GM12878 (cell line): ENCODE results near the gene CDK11A. TPM values are rescaled to one million over a fixed set of nuclear protein-coding genes. Genes with fewer than 3 reads are reported as not detected.
A peak's percentile ranks its signal among the peaks of the same experiment; 100 is the strongest.

Experiments
- ATAC-seq: fragments of 200-7000 bp; cut with Tn5 transposase; 3 replicates; pipeline ENCODE4 v1.9.1; 2020; ENCODE audit warnings: mild to moderate bottlenecking, moderate library complexity
- BruUV-seq: library from RNA; stranded (reverse); fragments of 400-500 nt; replicated peaks from 2 replicates; lab custom pipeline; 2021; lab: Mats Ljungman, UMichigan
- CTCF ChIA-PET: fragments of 300-600 bp; sonication (Branson Sonifier 250); formaldehyde crosslinking; extraction: SDS; loops from one replicate; lab custom pipeline; 2021; ENCODE audit warnings: inconsistent platforms; lab: Yijun Ruan, JAX
- POLR2A ChIA-PET: fragments of 350-600 bp; formaldehyde crosslinking; extraction: SDS; loops from one replicate; lab custom pipeline; 2021; ENCODE audit warnings: inconsistent platforms; lab: Charles Lee
- RAD21 ChIA-PET: fragments of 300-600 bp; sonication (Branson Sonifier 250); formaldehyde crosslinking; loops from one replicate; lab custom pipeline; 2023; ENCODE audit warnings: antibody characterized with exemption; ENCODE audit not compliant: unreplicated experiment; lab: Charles Lee
- SMC1A ChIA-PET: fragments of 300-600 bp; sonication (Branson Sonifier 250); formaldehyde crosslinking; loops from one replicate; lab custom pipeline; 2023; ENCODE audit not compliant: unreplicated experiment, uncharacterized antibody; lab: Charles Lee
- DNase-seq: peaks from one replicate; pipeline ENCODE4 v3.0.0-alpha.2; 2011; ENCODE audit warnings: low read depth, low spot score
- FAIRE-seq: peaks from 3 replicates; lab custom pipeline; 2011; peaks lifted over from hg19 to GRCh38; lab: Jason Lieb, UNC
- H2AFZ ChIP-seq: 2 replicates; pipeline ENCODE4 v1.6.0; 2011; ENCODE audit warnings: low read depth, low read length, control low read depth; ENCODE audit not compliant: control insufficient read depth
- H3K27ac ChIP-seq: 2 replicates; pipeline ENCODE4 v1.5.1; 2011; ENCODE audit warnings: control low read depth; ENCODE audit not compliant: control insufficient read depth, insufficient read depth
- H3K27me3 ChIP-seq, 2 experiments: replicated peaks in 1 of 2; 2 replicates each; pipeline versions ENCODE4 v1.6.0 to v1.6.1; 2011; ENCODE audit warnings: low read length in 1 of 2; ENCODE audit not compliant: control insufficient read depth in 2 of 2, insufficient read depth in 2 of 2
- H3K36me3 ChIP-seq, 2 experiments: 2 replicates each; pipeline ENCODE4 v1.5.1; 2011; ENCODE audit warnings: low read length in 1 of 2; ENCODE audit not compliant: control insufficient read depth in 2 of 2, insufficient read depth in 2 of 2
- H3K4me1 ChIP-seq: 2 replicates; pipeline ENCODE4 v1.6.1; 2011; ENCODE audit warnings: mild to moderate bottlenecking, low read length, moderate library complexity, mixed read lengths; ENCODE audit not compliant: control insufficient read depth, insufficient read depth
- H3K4me2 ChIP-seq: 2 replicates; pipeline ENCODE4 v1.6.0; 2011; ENCODE audit warnings: control low read depth; ENCODE audit not compliant: control insufficient read depth, insufficient read depth
- H3K4me3 ChIP-seq: fragments of 200-600 bp; sonication (generic); 2 replicates; pipeline ENCODE4 v1.5.1; 2016
- H3K79me2 ChIP-seq: 2 replicates; pipeline ENCODE4 v1.6.0; 2011; ENCODE audit warnings: low read length; ENCODE audit not compliant: control insufficient read depth, insufficient read depth
- H3K9ac ChIP-seq: 2 replicates; pipeline ENCODE4 v1.8.0; 2011; ENCODE audit warnings: low read length, control low read depth, mixed read lengths; ENCODE audit not compliant: control insufficient read depth, insufficient read depth
- H3K9me3 ChIP-seq: replicated peaks from 3 replicates; pipeline ENCODE4 v1.5.1; 2011; ENCODE audit warnings: mild to moderate bottlenecking, low read length; ENCODE audit not compliant: control insufficient read depth, insufficient read depth
- H4K20me1 ChIP-seq: 2 replicates; pipeline ENCODE4 v1.6.0; 2011; ENCODE audit not compliant: control insufficient read depth, insufficient read depth
- BRCA1 ChIP-seq: IDR thresholded peaks from 2 replicates; pipeline ENCODE4 v1.6.1; 2011; ENCODE audit warnings: low read depth, low read length, improper control_type of control experiment
- CREM ChIP-seq: IDR thresholded peaks from 2 replicates; pipeline ENCODE4 v1.6.1; 2014; ENCODE audit warnings: antibody characterized with exemption, low read depth
- ETV6 ChIP-seq, 2 experiments: fragments of 450-650 bp in 1 of 2; IDR thresholded peaks in 1 of 2; conservative IDR thresholded peaks in 1 of 2; 2 replicates each; pipeline ENCODE4 v1.6.1; 2014; ENCODE audit warnings: antibody characterized with exemption in 1 of 2, borderline replicate concordance in 1 of 2, low read depth in 1 of 2, mild to moderate bottlenecking in 1 of 2, moderate library complexity in 1 of 2
- IKZF1 ChIP-seq: fragments of 450-650 bp; conservative IDR thresholded peaks from 2 replicates; pipeline ENCODE4 v1.6.1; 2017; ENCODE audit warnings: antibody characterized with exemption, mild to moderate bottlenecking
- JUNB ChIP-seq: IDR thresholded peaks from 2 replicates; pipeline ENCODE4 v1.6.1; 2016; ENCODE audit warnings: antibody characterized with exemption, mild to moderate bottlenecking
- MYC ChIP-seq: IDR thresholded peaks from 2 replicates; pipeline ENCODE4 v1.6.1; 2011; ENCODE audit warnings: mild to moderate bottlenecking, low read length, moderate library complexity, inconsistent platforms; ENCODE audit not compliant: insufficient read depth, insufficient replicate concordance, insufficient read length, severe bottlenecking
- NFIC ChIP-seq: IDR thresholded peaks from 2 replicates; pipeline ENCODE4 v1.6.1; 2012; ENCODE audit warnings: low read depth, mild to moderate bottlenecking, inconsistent platforms, low read length, moderate library complexity
- PAX5 ChIP-seq: IDR thresholded peaks from 2 replicates; pipeline ENCODE4 v1.6.1; 2011; ENCODE audit warnings: low read depth, low read length, borderline replicate concordance
- POLR2A ChIP-seq: IDR thresholded peaks from 2 replicates; pipeline ENCODE4 v1.6.1; 2011; ENCODE audit warnings: low read depth, mild to moderate bottlenecking, low read length
- POU2F2 ChIP-seq: IDR thresholded peaks from 3 replicates; pipeline ENCODE4 v1.6.1; 2011; ENCODE audit warnings: low read depth, mild to moderate bottlenecking, low read length, borderline replicate concordance
- STAT3 ChIP-seq: IDR thresholded peaks from 2 replicates; pipeline ENCODE4 v1.6.1; 2011; ENCODE audit warnings: low read depth, low read length, improper control_type of control experiment
- TAF1 ChIP-seq: IDR thresholded peaks from 2 replicates; pipeline ENCODE4 v1.6.1; 2011; ENCODE audit warnings: mild to moderate bottlenecking, low read depth, low read length, borderline replicate concordance
- TCF12 ChIP-seq: IDR thresholded peaks from 2 replicates; pipeline ENCODE4 v1.6.1; 2011; ENCODE audit warnings: low read depth, mild to moderate bottlenecking, low read length
- WGBS: methylation state at CpG from one replicate; pipeline ENCODE4 v1.1.6; 2016; ENCODE audit warnings: low lambda C conversion rate; ENCODE audit not compliant: insufficient replicate concordance, insufficient coverage; ENCODE audit errors: missing lambda C conversion rate; 5-methylcytosine and 5-hydroxymethylcytosine counted together
- in situ Hi-C: fragments of 300-500 bp; cut with MboI; formaldehyde crosslinking; loops from 9 replicates; pipeline ENCODE4 v1.14.3; 2018; ENCODE audit warnings: mixed read lengths
- intact Hi-C: fragments of 100-400 bp; cut with micrococcal nuclease; formaldehyde crosslinking; loops from one replicate; pipeline ENCODE4 v1.14.2; 2022; ENCODE audit not compliant: unreplicated experiment
- polyA plus RNA-seq, 11 experiments: library from polyadenylated mRNA; depleted of rRNA in 4 of 11; unstranded in 6 of 11; stranded (reverse) in 5 of 11; fragments of >200 nt; fragmentation: Nextera tagmentation in 4 of 11; fragmentation: Illumina TruSeq in 1 of 11; extraction: Ambion mirVana in 4 of 11; extraction: Trizol in 1 of 11; gene quantifications; 1 replicate in 1 of 11; 2 replicates in 10 of 11; pipeline versions ENCODE4 v1.2.1 to v1.2.3, GENCODE V29; 2011 to 2016; ENCODE audit warnings: inconsistent platforms in 2 of 11, missing spikeins in 2 of 11, low read depth in 1 of 11
- total RNA-seq, 4 experiments: library from RNA; depleted of rRNA in 3 of 4; stranded (reverse); fragments of >200 nt in 3 of 4; fragmentation: Illumina TruSeq in 1 of 4; extraction: Trizol in 1 of 4; gene quantifications; 2 replicates each; pipeline versions ENCODE4 v1.2.1 to v1.2.3, GENCODE V29; 2013 to 2021
- TF ChIP-seq, protein P1 (sequence below): fragments of 450-650 bp; formaldehyde crosslinking; IDR thresholded peaks from 2 replicates; pipeline ENCODE4 v1.4.0; 2020; ENCODE audit warnings: mild to moderate bottlenecking, moderate library complexity

The CDK11A gene
- total and polyA plus RNA-seq, 10 of the 15 experiments (the other 5 are each of a cell fraction or from before 2014, with no cell fraction given): 5.1 to 46.0 (median 25.9) TPM

DNA sequence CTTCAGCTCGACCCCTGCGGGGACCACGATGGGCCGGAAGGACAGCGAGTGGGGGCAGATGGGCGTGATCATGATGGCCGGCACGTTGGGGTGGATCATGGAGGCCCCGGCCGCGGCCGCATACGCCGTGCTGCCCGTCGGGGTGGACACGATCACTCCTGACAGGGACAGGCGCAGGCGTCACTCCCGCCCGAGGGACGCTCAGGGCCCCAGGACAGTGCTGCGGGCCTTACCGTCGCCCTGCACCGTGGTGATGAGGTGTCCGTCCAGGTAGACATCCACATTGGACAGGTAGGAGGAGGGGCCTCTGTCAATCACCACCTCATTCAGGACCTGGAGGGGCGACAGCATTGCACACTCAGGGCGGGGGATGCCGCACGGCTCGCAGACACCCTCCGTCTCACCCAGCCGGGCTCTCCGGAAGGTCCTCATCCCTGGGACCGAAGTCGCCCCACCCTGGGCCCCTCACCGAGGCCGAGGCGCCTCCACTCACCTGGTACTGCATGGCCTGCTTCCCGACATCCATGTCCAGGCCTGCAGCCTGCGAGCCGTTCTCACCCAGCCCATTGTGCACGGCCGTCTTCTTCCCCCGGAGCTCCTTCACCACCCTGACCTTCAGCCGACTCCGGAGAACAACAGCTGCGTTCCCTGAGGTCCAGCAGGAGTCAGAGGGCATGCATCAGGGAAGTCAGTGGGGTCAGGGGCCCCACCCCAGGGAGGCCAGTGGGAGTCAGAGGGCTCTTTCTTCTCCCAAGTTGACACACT, 30.1 kb upstream of the CDK11A start:
- Histone ChIP-seq H3K4me1 (no peaks in the 10 kb centered on the region), H4K20me1 (no peaks in the 10 kb centered on the region), H3K4me2 (no peak overlapping the region), H3K9me3 (no peaks in the 10 kb centered on the region), H2AFZ (no peak overlapping the region), H3K27ac (no peak overlapping the region), H3K27me3 (no peaks in the 10 kb centered on the region), H3K79me2 (no peaks in the 10 kb centered on the region), H3K36me3 (peaks cover 8 to 37% of the 10 kb centered on the region in 2 experiments; a peak in 3 of 4 replicates), H3K9ac (no peak overlapping the region), H3K4me3 (no peak overlapping the region)
- SMC1A ChIA-PET: no interaction called here
- in situ Hi-C loops: no loop called here
- RAD21 ChIA-PET: no interaction called here
- POLR2A ChIA-PET: no interaction called here
- FAIRE-seq: no peak
- no peak for DNase-seq
- intact Hi-C loops: no loop called here
- TSS peak; percentile 22 for BruUV-seq
- ATAC-seq: no peak
- WGBS: 95% methylated on average over 49 of the region's 49 CpGs
- TF ChIP-seq POLR2A: peak; percentile 35; the same call in 1 of the 2 replicates
- TF ChIP-seq MYC: no peak
- TF ChIP-seq, all 136 proteins: peak for 1
- CTCF ChIA-PET: interaction anchor here (1.7 kb wide), 1 partner anchor 26 kb away, joined by 5 read pairs; no protein-coding TSS in a partner anchor

DNA sequence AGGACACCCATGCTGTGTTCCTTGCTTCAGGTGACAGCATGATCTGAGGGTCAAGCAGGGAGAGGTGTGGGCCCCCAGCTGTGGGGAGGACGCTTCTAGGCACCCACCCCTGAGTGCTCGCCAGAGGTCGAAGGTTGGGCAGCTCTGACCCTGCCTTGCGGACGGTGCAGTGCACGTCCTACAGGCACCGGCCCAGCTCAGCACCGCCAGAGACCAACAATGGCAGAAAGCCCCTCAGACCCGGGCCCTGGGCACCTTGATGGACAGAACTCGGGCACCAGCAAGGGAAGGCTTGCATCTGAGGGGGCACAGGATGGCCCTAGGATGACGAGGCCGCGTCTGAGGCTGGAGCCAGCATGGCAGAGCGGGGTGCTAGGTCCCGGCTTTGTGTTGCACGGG, 29.4 kb upstream of the CDK11A start:
- H3K27ac ChIP-seq: no peak overlapping the region
- in situ Hi-C loops: no loop called here
- POLR2A ChIA-PET: no interaction called here
- H2AFZ ChIP-seq: no peak overlapping the region
- H3K36me3 ChIP-seq: peaks cover 8 to 32% of the 10 kb centered on the region in 2 experiments; a peak in 3 of 4 replicates
- no peaks in the 10 kb centered on the region for H3K27me3 ChIP-seq
- RAD21 ChIA-PET: no interaction called here
- H3K4me1 ChIP-seq: no peaks in the 10 kb centered on the region
- CTCF ChIA-PET: no interaction called here
- no TSS peak for BruUV-seq
- 95% methylated on average over 16 of the region's 16 CpGs for WGBS
- H3K79me2 ChIP-seq: no peaks in the 10 kb centered on the region
- intact Hi-C loops: no loop called here
- no peaks in the 10 kb centered on the region for H3K9me3 ChIP-seq
- FAIRE-seq (no peak), ATAC-seq (no peak), DNase-seq (no peak)
- H4K20me1 ChIP-seq: no peaks in the 10 kb centered on the region
- no peak overlapping the region for H3K9ac ChIP-seq
- SMC1A ChIA-PET: no interaction called here
- H3K4me3 ChIP-seq: no peak overlapping the region
- no peak overlapping the region for H3K4me2 ChIP-seq
- TF ChIP-seq POU2F2 (no peak), ETV6 (conservative IDR thresholded peaks at IDR 0.05 in 1 of 2, IDR thresholded peaks at IDR 0.05 in 1 of 2; ENCODE audit: borderline replicate concordance in 1 of 2, low read depth in 1 of 2) (no peak), STAT3 (no peak), IKZF1 (no peak), BRCA1 (no peak), NFIC (no peak), PAX5 (no peak), TCF12 (no peak), JUNB (no peak), CREM (no peak), TAF1 (no peak)
- TF ChIP-seq, protein P1, sequence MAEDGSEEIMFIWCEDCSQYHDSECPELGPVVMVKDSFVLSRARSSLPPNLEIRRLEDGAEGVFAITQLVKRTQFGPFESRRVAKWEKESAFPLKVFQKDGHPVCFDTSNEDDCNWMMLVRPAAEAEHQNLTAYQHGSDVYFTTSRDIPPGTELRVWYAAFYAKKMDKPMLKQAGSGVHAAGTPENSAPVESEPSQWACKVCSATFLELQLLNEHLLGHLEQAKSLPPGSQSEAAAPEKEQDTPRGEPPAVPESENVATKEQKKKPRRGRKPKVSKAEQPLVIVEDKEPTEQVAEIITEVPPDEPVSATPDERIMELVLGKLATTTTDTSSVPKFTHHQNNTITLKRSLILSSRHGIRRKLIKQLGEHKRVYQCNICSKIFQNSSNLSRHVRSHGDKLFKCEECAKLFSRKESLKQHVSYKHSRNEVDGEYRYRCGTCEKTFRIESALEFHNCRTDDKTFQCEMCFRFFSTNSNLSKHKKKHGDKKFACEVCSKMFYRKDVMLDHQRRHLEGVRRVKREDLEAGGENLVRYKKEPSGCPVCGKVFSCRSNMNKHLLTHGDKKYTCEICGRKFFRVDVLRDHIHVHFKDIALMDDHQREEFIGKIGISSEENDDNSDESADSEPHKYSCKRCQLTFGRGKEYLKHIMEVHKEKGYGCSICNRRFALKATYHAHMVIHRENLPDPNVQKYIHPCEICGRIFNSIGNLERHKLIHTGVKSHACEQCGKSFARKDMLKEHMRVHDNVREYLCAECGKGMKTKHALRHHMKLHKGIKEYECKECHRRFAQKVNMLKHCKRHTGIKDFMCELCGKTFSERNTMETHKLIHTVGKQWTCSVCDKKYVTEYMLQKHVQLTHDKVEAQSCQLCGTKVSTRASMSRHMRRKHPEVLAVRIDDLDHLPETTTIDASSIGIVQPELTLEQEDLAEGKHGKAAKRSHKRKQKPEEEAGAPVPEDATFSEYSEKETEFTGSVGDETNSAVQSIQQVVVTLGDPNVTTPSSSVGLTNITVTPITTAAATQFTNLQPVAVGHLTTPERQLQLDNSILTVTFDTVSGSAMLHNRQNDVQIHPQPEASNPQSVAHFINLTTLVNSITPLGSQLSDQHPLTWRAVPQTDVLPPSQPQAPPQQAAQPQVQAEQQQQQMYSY (CRISPR knock-in tag): no peak
